Measurements from ENCODE around the gene DYNLL1. TPM values are rescaled to one million over a fixed set of nuclear protein-coding genes. Genes with fewer than 3 reads are reported as not detected.

Gene DYNLL1
- total and polyA plus RNA-seq, 2 of the 13 experiments (the other 11 are each of a cell fraction or from before 2014, with no cell fraction given): 271 to 294 TPM

- TF ChIP-seq ZNF687 (CRISPR knock-in tag; IDR thresholded peaks at IDR 0.05): peak; percentile 81
- TF ChIP-seq DR1 (CRISPR knock-in tag; IDR thresholded peaks at IDR 0.05): no peak
- no peak for TF ChIP-seq HNRNPUL1 (IDR thresholded peaks at IDR 0.05; ENCODE audit: low read depth, low read length)
- no peak for TF ChIP-seq ZBTB34 (CRISPR knock-in tag; IDR thresholded peaks at IDR 0.05)
- TF ChIP-seq ZBTB3 (CRISPR knock-in tag; IDR thresholded peaks at IDR 0.05; ENCODE audit: borderline replicate concordance, low read depth): no peak
- TF ChIP-seq ZBTB43 (CRISPR knock-in tag; conservative IDR thresholded peaks at IDR 0.05): no peak
- no peak for TF ChIP-seq JDP2 (CRISPR knock-in tag; IDR thresholded peaks at IDR 0.05; ENCODE audit: borderline replicate concordance)
- no peak for TF ChIP-seq SMAD1 (CRISPR knock-in tag; IDR thresholded peaks at IDR 0.05; ENCODE audit: borderline replicate concordance, low read depth)
- no peak for TF ChIP-seq ZBTB7A (CRISPR knock-in tag; IDR thresholded peaks at IDR 0.05)
- TF ChIP-seq ZNF484 (CRISPR knock-in tag; IDR thresholded peaks at IDR 0.05; ENCODE audit: borderline replicate concordance, low read depth): no peak
- TF ChIP-seq TAF15 (IDR thresholded peaks at IDR 0.05; ENCODE audit: low read depth, low read length, poor library complexity, severe bottlenecking): no peak
- TF ChIP-seq SYNCRIP (IDR thresholded peaks at IDR 0.05; ENCODE audit: insufficient read depth, low read depth, low read length): no peak
- no peak for TF ChIP-seq PTBP1 (IDR thresholded peaks at IDR 0.05; ENCODE audit: low read depth, low read length, poor library complexity, severe bottlenecking)
- no peak for TF ChIP-seq ZNF530 (CRISPR knock-in tag; IDR thresholded peaks at IDR 0.05; ENCODE audit: low read depth)
- TF ChIP-seq FOXK2 (IDR thresholded peaks at IDR 0.05): no peak
- TF ChIP-seq ZSCAN29 (CRISPR knock-in tag; conservative IDR thresholded peaks at IDR 0.05): no peak
- TF ChIP-seq GZF1 (CRISPR knock-in tag; IDR thresholded peaks at IDR 0.05): no peak
- TF ChIP-seq, protein P1, sequence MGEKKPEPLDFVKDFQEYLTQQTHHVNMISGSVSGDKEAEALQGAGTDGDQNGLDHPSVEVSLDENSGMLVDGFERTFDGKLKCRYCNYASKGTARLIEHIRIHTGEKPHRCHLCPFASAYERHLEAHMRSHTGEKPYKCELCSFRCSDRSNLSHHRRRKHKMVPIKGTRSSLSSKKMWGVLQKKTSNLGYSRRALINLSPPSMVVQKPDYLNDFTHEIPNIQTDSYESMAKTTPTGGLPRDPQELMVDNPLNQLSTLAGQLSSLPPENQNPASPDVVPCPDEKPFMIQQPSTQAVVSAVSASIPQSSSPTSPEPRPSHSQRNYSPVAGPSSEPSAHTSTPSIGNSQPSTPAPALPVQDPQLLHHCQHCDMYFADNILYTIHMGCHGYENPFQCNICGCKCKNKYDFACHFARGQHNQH (CRISPR knock-in tag; IDR thresholded peaks at IDR 0.05): no peak
These were observed 39.1 kb downstream of the DYNLL1 start (continued) for GRCh38 chr12:120534703-120535655.
